ENCODE data around the gene TMEM132C.

- TF ChIP-seq CTCF (IDR thresholded peaks at IDR 0.05) (no peak), ZFX (IDR thresholded peaks at IDR 0.05; ENCODE audit: borderline replicate concordance) (no peak)
Observed at GRCh38 chr12:128675576-128675975, 408.6 kb downstream of the TMEM132C start.
